Stomach (tissue), 4 donors: ENCODE data around the gene TMC4.
"Not testable (repeated sequence)": the region's sequence is repeated elsewhere in the genome, so short reads cannot be mapped to it uniquely, and the experiment has no call there.

ENCODE experiments used
- EP300 ChIP-seq: sonication (generic); formaldehyde crosslinking; IDR thresholded peaks from one replicate; pipeline ENCODE4 v1.6.1; 2017; ENCODE audit warnings: antibody characterized with exemption
- POLR2A ChIP-seq, 4 donors: fragments of 450-650 bp; IDR thresholded peaks; one replicate each; pipeline ENCODE4 v1.6.1; 2016; ENCODE audit warnings: antibody characterized with exemption in 4 of 4, control low read depth in 2 of 4, mild to moderate bottlenecking in 1 of 4, moderate library complexity in 1 of 4
- TF ChIP-seq, protein P1 (sequence below), 7 experiments: fragments of 450-650 bp in 4 of 7; fragments of 200-600 bp in 3 of 7; sonication (generic) in 3 of 7; IDR thresholded peaks; one replicate each; pipeline ENCODE4 v1.5.1; 2016 to 2019; ENCODE audit warnings: antibody characterized with exemption in 7 of 7, control low read depth in 2 of 7, mild to moderate bottlenecking in 1 of 7

DNA sequence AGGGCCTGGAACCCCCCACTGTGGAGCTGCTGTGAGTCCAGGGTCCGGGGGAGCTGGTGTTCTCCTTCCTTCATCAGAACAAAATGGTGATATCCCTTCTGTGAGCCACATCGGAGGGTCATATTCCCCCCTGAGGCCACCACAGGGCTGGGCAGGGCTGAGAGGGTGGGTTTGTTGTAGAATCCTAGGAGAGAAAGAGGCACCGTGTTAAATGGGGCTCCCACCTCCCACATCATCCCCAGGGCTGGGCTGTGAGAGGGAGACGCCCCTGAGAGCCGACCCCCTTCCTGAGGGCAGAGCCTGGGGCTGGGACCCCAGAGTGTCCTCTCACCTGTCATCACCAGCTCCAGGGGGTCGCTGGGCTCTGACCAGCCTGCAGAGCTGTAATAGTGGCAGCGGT, 49.0 kb upstream of the TMC4 start:
- TF ChIP-seq, protein P1, sequence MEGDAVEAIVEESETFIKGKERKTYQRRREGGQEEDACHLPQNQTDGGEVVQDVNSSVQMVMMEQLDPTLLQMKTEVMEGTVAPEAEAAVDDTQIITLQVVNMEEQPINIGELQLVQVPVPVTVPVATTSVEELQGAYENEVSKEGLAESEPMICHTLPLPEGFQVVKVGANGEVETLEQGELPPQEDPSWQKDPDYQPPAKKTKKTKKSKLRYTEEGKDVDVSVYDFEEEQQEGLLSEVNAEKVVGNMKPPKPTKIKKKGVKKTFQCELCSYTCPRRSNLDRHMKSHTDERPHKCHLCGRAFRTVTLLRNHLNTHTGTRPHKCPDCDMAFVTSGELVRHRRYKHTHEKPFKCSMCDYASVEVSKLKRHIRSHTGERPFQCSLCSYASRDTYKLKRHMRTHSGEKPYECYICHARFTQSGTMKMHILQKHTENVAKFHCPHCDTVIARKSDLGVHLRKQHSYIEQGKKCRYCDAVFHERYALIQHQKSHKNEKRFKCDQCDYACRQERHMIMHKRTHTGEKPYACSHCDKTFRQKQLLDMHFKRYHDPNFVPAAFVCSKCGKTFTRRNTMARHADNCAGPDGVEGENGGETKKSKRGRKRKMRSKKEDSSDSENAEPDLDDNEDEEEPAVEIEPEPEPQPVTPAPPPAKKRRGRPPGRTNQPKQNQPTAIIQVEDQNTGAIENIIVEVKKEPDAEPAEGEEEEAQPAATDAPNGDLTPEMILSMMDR (IDR thresholded peaks at IDR 0.05) = not testable (repeated sequence)
- TF ChIP-seq EP300; POLR2A (IDR thresholded peaks at IDR 0.05): not testable (repeated sequence)
